Measurements from ENCODE around the gene SIAH1. TPM values are rescaled to one million over a fixed set of nuclear protein-coding genes. Genes with fewer than 3 reads are reported as not detected.

SIAH1 gene
- total RNA-seq: 31.3 and 36.0 TPM in 2 replicates

GRCh38 chr16:48385253-48386150, at the start of gene SIAH1:
Gene SIAH1 (minus strand): TSS chr16:48385413. CDS start chr16:48362428, 22,985 bp downstream.

Small RNA genes lying within 50 kb of the gene (small RNA-seq; reads per million reads assigned to genes)
- not detected for gene RF00017

Other genes starting within 250 kb of the SIAH1 start
- gene ABCC12, start 229.4 kb downstream of the SIAH1 start, total RNA-seq: 0.12 and 0.16 TPM in 2 replicates
- gene LONP2, start 141.1 kb downstream of the SIAH1 start, total RNA-seq: 64.5 and 69.9 TPM in 2 replicates
- under 0.01 TPM in 2 replicates for gene ABCC11, start 137.9 kb downstream of the SIAH1 start, total RNA-seq
- gene N4BP1, start 224.8 kb upstream of the SIAH1 start, total RNA-seq: 28.2 and 33.8 TPM in 2 replicates

Data from hair follicle dermal papilla cell (primary cell).